PFSK-1 (cell line): ENCODE results near the gene TMEM45A.

Experiments used
- FOXP2 ChIP-seq: optimal IDR thresholded peaks from 2 replicates; pipeline ENCODE3; 2011; ENCODE audit warnings: borderline replicate concordance, control low read depth, inconsistent platforms; ENCODE audit not compliant: insufficient read depth; ENCODE audit errors: extremely low read length, extremely low read depth
- POLR2AphosphoS5 ChIP-seq: IDR thresholded peaks from 2 replicates; pipeline ENCODE4 v1.6.1; 2012; ENCODE audit warnings: low read depth, mild to moderate bottlenecking, control low read depth, low read length, moderate library complexity
- REST ChIP-seq, 2 experiments: IDR thresholded peaks; 2 replicates each; pipeline versions ENCODE4 v1.6.1 to v1.8.0; 2011 to 2012; ENCODE audit warnings: low read depth in 2 of 2, low read length in 2 of 2, control low read depth in 1 of 2, inconsistent platforms in 1 of 2, mild to moderate bottlenecking in 1 of 2, moderate library complexity in 1 of 2; ENCODE audit not compliant: insufficient read depth in 1 of 2
- SIN3A ChIP-seq: IDR thresholded peaks from 2 replicates; pipeline ENCODE4 v1.6.1; 2012; ENCODE audit warnings: mild to moderate bottlenecking, low read length, moderate library complexity, borderline replicate concordance; ENCODE audit not compliant: insufficient read depth
- TAF1 ChIP-seq: IDR thresholded peaks from 2 replicates; pipeline ENCODE4 v1.6.1; 2012; ENCODE audit warnings: low read length, control low read depth, borderline replicate concordance; ENCODE audit not compliant: insufficient read depth

The TMEM45A gene

GRCh38 chr3:100609963-100610362 lies 117.5 kb downstream of the TMEM45A start:
- TF ChIP-seq REST (IDR thresholded peaks at IDR 0.05; ENCODE audit: insufficient read depth in 1 of 2, low read depth in 2 of 2, low read length in 2 of 2) (no peak), SIN3A (no peak), TAF1 (no peak), FOXP2 (no peak), POLR2AphosphoS5 (no peak)

DNA sequence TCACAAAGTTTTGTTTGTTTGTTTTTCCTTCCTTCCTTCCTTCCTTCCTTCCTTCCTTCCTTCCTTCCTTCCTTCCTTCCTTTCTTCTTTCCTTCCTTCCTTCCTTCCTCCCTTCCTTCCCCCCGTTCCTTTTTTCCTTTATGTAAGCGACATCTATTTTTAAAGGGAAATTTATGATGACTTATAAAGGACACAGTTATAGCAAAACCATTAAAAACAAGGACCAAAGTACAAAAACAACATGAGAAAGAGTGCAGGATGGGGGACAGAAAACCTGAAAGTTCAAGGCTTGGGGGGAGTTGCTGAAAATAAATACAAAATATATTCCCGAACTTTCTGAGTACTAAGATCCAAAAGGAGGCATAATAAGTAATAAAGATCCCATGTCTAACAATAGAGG lies 118.8 kb downstream of the TMEM45A start:
- no peak for TF ChIP-seq TAF1
- TF ChIP-seq POLR2AphosphoS5, result no peak
- TF ChIP-seq FOXP2, result no peak
- no peak for TF ChIP-seq SIN3A
- TF ChIP-seq REST (IDR thresholded peaks at IDR 0.05; ENCODE audit: insufficient read depth in 1 of 2, low read depth in 2 of 2, low read length in 2 of 2), result no peak

DNA sequence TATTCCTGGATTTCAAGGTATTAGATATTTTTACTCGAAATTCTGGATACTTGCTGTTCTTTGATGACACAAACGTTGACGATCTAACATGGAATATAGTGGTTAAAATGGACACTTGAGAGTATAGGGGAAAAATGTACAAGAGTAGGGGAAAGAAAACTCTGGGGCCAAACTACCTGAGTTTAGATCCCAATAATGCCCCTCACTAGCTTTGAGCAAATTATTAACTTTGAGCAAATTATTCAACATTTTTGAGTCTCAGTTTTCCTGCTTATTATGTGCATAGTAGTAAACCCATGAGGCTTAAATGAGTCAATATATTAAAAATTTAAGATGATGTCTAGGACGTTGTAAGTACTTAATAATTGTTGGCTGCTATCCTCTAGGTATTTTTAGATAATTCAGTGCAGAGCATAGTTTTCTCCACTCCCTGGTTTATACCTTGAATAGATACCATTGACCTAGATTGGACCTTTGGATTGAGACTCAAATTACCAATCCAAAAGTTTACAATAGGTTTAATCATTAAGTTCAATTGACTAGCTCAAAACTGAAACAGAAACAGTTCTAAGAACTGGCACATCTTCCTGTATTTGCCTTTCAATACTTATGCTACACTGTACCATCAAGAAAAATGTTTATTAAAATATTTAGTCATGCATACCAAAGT lies 121.4 kb downstream of the TMEM45A start:
- no peak for TF ChIP-seq TAF1
- TF ChIP-seq REST (IDR thresholded peaks at IDR 0.05; ENCODE audit: insufficient read depth in 1 of 2, low read depth in 2 of 2, low read length in 2 of 2), result no peak
- no peak for TF ChIP-seq FOXP2
- TF ChIP-seq POLR2AphosphoS5, result no peak
- no peak for TF ChIP-seq SIN3A

DNA sequence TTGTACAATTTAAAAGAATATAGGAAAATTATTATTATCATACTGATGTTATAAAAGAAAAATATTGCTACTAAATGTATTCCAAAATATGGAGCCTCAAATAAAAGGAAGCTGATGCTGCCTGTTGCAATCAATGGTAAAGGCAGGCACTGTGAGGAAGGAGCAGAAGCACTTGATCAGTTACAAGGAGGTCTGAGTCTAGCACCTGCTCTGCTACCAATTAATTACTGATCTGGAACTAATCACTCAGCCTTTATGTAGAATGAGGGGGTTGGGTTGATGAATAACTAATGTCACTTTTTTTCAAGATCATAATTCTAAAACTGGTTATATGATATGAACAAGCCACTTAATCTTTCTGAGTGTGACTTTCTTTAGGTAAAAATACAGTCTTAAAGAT lies 122.5 kb downstream of the TMEM45A start:
- no peak for TF ChIP-seq TAF1

DNA sequence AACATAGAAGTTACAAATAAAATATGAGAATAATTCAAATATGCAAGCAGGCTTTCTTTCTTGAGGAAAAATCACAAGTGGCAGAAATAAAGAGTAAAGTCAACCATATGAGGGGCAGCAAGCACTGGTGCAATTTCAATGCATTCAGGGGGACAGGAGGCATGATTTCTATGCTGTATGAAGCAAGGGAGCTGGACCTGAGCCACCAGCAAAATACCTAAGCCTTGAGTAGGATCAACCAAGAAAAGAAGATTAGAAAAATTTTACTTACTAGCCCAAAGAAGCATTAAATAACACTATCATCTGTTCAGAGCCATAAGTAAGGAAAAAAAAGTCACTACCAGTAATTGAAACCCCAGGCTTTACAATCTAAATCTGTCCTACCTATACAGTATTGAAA lies 123.3 kb downstream of the TMEM45A start:
- TF ChIP-seq TAF1 (no peak), POLR2AphosphoS5 (no peak), FOXP2 (no peak), REST (IDR thresholded peaks at IDR 0.05; ENCODE audit: insufficient read depth in 1 of 2, low read depth in 2 of 2, low read length in 2 of 2) (no peak), SIN3A (no peak)
